Stimulated activated CD4-positive, alpha-beta T cell treated with anti-CD3 and anti-CD28 coated beads, TNF-alpha, amount 100 ng/mL, for 4 hours (primary cell): Measurements from ENCODE around the gene MYCBP2.
"Not testable (repeated sequence)": the region's sequence is repeated elsewhere in the genome, so short reads cannot be mapped to it uniquely, and the experiment has no call there.

Experiments used
- DNase-seq, 3 experiments: peaks; one replicate each; pipeline ENCODE4 v3.0.0-alpha.2; 2020; ENCODE audit warnings: low read depth in 3 of 3

Gene MYCBP2

GRCh38 chr13:77033717-77034302, 293.1 kb downstream of the MYCBP2 start:
- DNase-seq, result no peak

GRCh38 chr13:77031656-77032243, 295.1 kb downstream of the MYCBP2 start:
- DNase-seq, result no peak

- DNase-seq, result no peak
Measured at GRCh38 chr13:77029436-77029835, 297.5 kb downstream of the MYCBP2 start.

DNA sequence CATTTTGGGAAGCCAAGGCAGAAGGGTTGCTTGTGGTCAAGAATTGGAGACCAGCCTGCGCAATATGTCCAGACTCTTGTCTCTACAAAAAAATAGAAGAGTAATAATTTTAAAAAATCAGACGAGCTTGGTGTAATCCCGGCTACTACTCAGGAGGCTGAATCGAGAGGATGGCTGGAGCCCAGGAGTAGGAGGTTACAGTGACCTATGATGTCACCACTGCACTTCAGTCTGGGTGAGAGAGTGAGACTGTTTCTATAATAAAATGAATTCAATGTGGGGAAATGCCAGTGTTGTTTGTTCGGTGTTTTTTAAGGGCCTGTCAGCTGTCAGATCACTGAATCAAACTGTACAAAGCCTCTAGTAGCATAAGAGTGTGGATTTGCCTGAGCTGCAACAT, 298.7 kb downstream of the MYCBP2 start:
- DNase-seq, result no peak

- peak; percentile 63 to 76 (median 67) for DNase-seq
Measured at GRCh38 chr13:77026861-77027621, 299.9 kb downstream of the MYCBP2 start, which contains the start of gene FBXL3. FBXL3 (minus strand) TSS chr13:77027159; CDS start chr13:77021860, 5,299 bp downstream.

GRCh38 chr13:77026255-77026860, 300.5 kb downstream of the MYCBP2 start:
- DNase-seq, result peak; percentile 54 to 59 (median 54)

- DNase-seq, result no peak
Measured at GRCh38 chr13:77022341-77022740, 304.6 kb downstream of the MYCBP2 start.

- DNase-seq, result no peak
Measured at GRCh38 chr13:77019756-77020155, 307.1 kb downstream of the MYCBP2 start.

- DNase-seq, result no peak
Measured at GRCh38 chr13:77016888-77017623, 309.8 kb downstream of the MYCBP2 start.

DNA sequence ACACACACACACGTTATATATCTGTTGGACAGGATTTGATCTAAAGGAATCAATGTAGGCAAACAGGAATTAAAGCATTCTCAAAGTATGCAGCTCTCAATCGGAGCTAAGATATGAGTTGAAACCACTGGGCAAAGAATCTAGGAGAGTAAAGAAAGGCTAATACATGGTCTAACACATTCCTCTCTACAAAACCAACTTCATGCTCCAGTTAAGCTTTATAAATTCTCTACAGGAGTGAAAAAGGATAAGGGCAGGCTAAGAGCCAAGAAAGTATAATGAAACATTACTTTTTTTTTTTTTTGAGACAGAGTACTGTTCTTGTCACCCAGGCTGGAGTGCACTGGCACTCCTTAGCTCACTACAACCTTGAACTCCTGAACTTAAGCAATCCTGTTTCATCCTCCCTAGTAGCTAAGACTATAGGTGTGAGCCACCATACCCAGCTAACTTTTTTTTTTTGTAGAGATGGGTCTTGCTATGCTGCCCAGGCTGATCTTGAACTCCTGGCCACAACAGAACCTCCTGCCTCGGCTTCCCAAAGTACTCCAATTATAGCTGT, 310.6 kb downstream of the MYCBP2 start:
- no peak for DNase-seq

GRCh38 chr13:77014906-77015685, 311.8 kb downstream of the MYCBP2 start:
- DNase-seq, result no peak

- DNase-seq, result no peak
Measured at GRCh38 chr13:77013853-77014542, 312.9 kb downstream of the MYCBP2 start.

DNA sequence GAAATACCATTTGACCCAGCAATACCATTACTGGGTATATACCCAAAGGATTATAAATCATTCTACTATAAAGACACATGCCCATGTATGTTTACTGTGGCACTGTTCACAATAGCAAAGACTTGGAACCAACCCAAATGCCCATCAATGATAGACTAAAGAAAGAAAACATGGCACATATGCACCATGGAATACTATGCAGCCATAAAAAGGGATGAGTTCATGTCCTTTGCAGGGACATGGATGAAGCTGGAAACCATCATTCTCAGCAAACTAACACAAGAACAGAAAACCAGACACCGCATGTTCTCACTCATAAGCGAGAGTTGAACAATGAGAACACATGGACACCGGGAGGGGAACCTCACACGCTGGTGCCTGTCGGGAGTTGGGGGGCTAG, 317.2 kb downstream of the MYCBP2 start:
- DNase-seq, result not testable (repeated sequence)

DNA sequence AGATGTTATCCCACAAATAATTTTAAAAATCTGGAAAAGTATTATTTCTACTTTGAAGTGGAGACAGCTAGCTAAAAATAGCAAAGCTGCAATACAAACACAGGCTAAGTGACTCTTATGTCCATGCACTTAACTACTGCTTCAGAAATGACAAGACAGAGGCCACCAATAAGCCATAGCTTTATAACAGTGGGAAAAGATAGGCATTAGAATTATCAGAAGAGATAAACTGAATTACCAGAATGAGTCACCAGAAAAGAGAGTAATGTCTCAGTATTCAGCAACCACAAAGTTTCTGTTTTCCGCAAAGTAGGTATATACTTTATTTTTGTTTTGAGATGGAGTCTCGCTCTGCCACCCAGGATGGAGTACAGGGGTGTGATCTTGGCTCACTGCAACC, 317.9 kb downstream of the MYCBP2 start:
- DNase-seq, result no peak

- not testable (repeated sequence) for DNase-seq
Measured at GRCh38 chr13:77008337-77008736, 318.6 kb downstream of the MYCBP2 start.

GRCh38 chr13:77002590-77003190, 324.2 kb downstream of the MYCBP2 start:
- no peak for DNase-seq

DNA sequence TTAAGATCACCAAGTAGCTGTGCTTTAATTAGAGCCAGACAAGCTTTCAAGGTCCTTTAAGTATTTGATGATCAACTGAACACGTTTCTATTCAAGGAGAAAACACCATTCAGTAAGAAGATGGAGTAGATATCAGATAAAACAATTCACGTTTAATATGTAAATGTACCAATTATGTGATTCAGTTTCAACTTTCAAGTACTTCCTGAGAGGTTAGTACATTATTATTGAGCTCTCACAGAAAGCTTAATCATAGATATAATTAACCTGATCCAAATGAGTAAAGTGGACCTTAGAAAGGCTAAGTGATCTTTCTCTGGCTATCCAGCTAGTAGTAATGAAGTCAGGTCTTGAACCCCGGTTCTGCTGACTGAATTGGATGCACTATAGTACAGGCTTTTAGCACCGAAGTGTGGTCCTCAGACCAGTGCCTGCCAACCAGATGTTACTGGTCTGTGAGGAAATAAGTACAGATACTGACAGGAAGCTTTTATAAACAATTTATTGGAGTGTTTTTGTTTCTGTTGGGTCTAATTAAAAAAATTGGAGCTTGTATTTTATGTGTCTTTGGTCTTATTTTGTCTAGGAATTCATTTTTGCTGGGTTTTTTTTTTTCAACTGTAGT, 324.8 kb downstream of the MYCBP2 start:
- DNase-seq, result no peak

- no peak for DNase-seq
Measured at GRCh38 chr13:77001540-77001939, 325.4 kb downstream of the MYCBP2 start.

- no peak for DNase-seq
Measured at GRCh38 chr13:77000475-77000874, 326.4 kb downstream of the MYCBP2 start.
